Upper lobe of right lung (tissue), 1 donor: ENCODE measurements around the gene CRACDL. TPM values are rescaled to one million over a fixed set of nuclear protein-coding genes. Genes with fewer than 3 reads are reported as not detected.

Experiments used
- ATAC-seq: fragments of 200-7000 bp; cut with Tn5 transposase; one replicate; pipeline ENCODE4 v1.9.1; 2020; ENCODE audit warnings: mild to moderate bottlenecking, moderate library complexity
- DNase-seq: peaks from one replicate; pipeline ENCODE4 v3.0.0-alpha.2; 2020
- H3K27ac ChIP-seq: fragments of 200-600 bp; one replicate; pipeline ENCODE4 v1.8.0; 2022
- H3K27me3 ChIP-seq: fragments of 200-600 bp; one replicate; pipeline ENCODE4 v1.8.0; 2022; ENCODE audit warnings: mild to moderate bottlenecking
- H3K36me3 ChIP-seq: fragments of 200-600 bp; one replicate; pipeline ENCODE4 v1.8.0; 2022
- H3K4me1 ChIP-seq: fragments of 200-600 bp; one replicate; pipeline ENCODE4 v1.8.0; 2022
- H3K4me3 ChIP-seq: fragments of 200-600 bp; one replicate; pipeline ENCODE4 v1.8.0; 2022; ENCODE audit warnings: mild to moderate bottlenecking
- H3K9me3 ChIP-seq: fragments of 200-600 bp; one replicate; pipeline ENCODE4 v1.8.0; 2022
- intact Hi-C: fragments of 100-400 bp; cut with DNase I; formaldehyde crosslinking; loops from one replicate; pipeline ENCODE4 v1.11.0; 2022
- total RNA-seq: library from RNA; stranded (reverse); fragmentation: NEBNext Ultra II Directional; extraction: Animal tissue kit (Norgen Biotek cat#: 25700); gene quantifications from one replicate; pipeline ENCODE4 v1.2.1, GENCODE V29; 2021
- TF ChIP-seq, protein P1 (sequence below): fragments of 200-600 bp; IDR thresholded peaks from one replicate; pipeline ENCODE4 v1.8.0; 2022; ENCODE audit warnings: antibody characterized with exemption
- donor health status: DM: no; HTN: yes; CAD: no; lungs with severe emphysema.

Gene CRACDL
- total RNA-seq, 1 donor from 2014 or later: 33.3 TPM

GRCh38 chr2:98761909-98762308 lies 174.1 kb downstream of the CRACDL start:
- TF ChIP-seq, protein P1, sequence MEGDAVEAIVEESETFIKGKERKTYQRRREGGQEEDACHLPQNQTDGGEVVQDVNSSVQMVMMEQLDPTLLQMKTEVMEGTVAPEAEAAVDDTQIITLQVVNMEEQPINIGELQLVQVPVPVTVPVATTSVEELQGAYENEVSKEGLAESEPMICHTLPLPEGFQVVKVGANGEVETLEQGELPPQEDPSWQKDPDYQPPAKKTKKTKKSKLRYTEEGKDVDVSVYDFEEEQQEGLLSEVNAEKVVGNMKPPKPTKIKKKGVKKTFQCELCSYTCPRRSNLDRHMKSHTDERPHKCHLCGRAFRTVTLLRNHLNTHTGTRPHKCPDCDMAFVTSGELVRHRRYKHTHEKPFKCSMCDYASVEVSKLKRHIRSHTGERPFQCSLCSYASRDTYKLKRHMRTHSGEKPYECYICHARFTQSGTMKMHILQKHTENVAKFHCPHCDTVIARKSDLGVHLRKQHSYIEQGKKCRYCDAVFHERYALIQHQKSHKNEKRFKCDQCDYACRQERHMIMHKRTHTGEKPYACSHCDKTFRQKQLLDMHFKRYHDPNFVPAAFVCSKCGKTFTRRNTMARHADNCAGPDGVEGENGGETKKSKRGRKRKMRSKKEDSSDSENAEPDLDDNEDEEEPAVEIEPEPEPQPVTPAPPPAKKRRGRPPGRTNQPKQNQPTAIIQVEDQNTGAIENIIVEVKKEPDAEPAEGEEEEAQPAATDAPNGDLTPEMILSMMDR: no peak
- Histone ChIP-seq H3K9me3 (no peaks in the 10 kb centered on the region), H3K36me3 (no peaks in the 10 kb centered on the region), H3K4me1 (peaks cover 33% of the 10 kb centered on the region), H3K27me3 (no peaks in the 10 kb centered on the region), H3K4me3 (no peak overlapping the region), H3K27ac (no peak overlapping the region)
- no peak for ATAC-seq
- no peak for DNase-seq
- intact Hi-C loops: no loop called here

DNA sequence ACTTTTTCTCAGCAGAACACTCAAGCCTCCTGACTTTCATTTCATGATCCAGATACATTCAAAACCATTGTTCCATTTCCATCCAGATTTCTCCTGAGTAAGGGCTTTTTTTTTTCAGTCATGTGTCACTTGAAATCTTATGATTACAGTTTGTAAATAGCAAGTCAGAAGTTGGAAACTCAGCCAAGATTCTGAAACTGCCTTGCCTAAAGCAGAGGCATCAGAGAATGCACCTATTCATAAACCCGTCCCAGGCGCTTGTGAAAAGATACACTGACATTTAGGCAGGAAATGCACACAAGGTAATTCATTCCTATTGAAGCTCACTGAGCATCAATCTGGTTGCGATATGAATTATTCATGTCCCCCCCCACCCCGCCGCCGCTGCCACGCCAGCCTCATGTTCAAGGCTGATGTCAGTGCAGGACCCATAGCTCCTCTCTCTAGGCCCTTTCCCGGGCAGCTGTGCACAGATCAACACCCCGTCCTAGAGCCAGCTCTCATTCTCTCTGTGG lies 174.7 kb downstream of the CRACDL start:
- no peaks in the 10 kb centered on the region for H3K27me3 ChIP-seq
- ATAC-seq (no peak), DNase-seq (no peak)
- TF ChIP-seq, protein P1: no peak
- H3K27ac ChIP-seq: no peak overlapping the region
- intact Hi-C loops: no loop called here
- H3K4me1 ChIP-seq: peaks cover 33% of the 10 kb centered on the region
- H3K9me3 ChIP-seq: no peaks in the 10 kb centered on the region
- H3K36me3 ChIP-seq: no peaks in the 10 kb centered on the region
- H3K4me3 ChIP-seq: no peak overlapping the region

DNA sequence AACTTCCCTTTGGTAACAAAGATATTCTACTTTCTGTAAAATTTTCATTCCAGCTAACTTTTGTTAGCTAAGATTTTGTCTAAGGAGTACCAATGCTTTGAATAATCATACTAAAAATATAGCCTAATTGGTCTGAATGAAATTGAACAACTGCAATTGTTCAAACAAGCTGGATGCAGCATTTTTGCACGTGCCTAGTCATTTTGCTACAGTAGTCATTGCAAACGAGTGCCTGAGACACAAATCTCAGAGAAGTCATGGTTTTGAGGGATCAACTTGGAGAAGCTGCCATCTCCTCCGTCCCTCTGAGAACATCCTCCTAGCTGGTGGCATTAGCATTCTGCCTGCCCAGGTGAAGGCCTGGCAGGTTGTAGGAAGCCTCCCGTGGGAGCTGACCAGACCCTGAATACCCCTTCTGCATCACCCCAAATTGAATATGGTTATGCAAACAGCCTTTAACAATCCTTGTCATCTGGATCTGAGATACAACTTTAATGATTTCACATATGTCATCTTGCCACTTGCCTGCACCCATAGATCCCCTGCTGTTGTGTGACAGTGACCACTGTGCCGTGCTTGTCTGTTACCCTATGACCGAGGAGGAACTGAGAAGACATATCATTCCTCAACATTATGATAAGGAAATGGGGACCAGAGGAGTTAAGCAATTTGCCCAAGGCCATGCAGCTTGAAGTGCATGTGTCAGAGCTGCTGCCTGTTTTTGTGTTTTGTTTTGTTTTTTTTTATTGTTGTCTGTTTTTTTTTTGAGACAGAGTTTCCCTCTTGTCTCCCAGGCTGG lies 176.0 kb downstream of the CRACDL start:
- H3K27ac ChIP-seq: peak overlapping the region; percentile 25
- peak; percentile 53 for ATAC-seq
- intact Hi-C loops: no loop called here

GRCh38 chr2:98759338-98759737 lies 176.7 kb downstream of the CRACDL start:
- Histone ChIP-seq H3K4me3 (no peak overlapping the region), H3K27me3 (no peaks in the 10 kb centered on the region), H3K4me1 (peaks cover 33% of the 10 kb centered on the region), H3K27ac (peak overlapping the region; percentile 25), H3K9me3 (no peaks in the 10 kb centered on the region), H3K36me3 (no peaks in the 10 kb centered on the region)
- DNase-seq: no peak
- ATAC-seq: no peak
- TF ChIP-seq, protein P1: no peak
- intact Hi-C loops: no loop called here

More for the DNA sequence above, 176.0 kb downstream of the CRACDL start:
- TF ChIP-seq, protein P1: no peak
- Histone ChIP-seq H3K4me3 (no peak overlapping the region), H3K4me1 (peaks cover 33% of the 10 kb centered on the region), H3K36me3 (no peaks in the 10 kb centered on the region), H3K9me3 (no peaks in the 10 kb centered on the region), H3K27me3 (no peaks in the 10 kb centered on the region)
- DNase-seq: no peak

DNA sequence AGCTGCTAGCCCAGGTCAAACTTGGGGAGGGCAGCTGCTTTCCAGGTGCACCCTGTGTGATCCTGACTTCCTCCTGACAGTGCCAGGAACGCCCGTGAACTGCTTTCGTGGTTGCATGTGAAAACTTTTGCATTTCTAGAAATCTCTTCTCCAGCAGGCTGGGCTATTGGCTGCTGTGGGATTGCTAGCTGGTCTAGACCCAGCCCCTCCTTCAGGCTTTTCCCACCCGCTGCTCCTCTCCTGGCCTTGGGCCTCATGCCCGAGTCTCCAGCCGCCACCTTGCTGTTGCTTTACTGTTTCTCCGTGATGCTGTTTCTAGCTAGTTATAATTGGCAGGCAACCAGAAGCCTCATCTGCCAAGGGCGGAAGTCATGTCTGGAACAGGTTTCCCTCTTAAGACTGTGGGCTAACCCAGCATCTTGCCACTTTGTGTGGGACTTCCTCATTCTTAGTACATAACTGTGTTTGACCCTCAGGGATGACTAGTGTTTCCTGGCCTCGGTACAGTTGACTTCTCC lies 178.1 kb downstream of the CRACDL start:
- H3K4me3 ChIP-seq: no peak overlapping the region
- TF ChIP-seq, protein P1: no peak
- no peaks in the 10 kb centered on the region for H3K27me3 ChIP-seq
- intact Hi-C loops: no loop called here
- H3K36me3 ChIP-seq: no peaks in the 10 kb centered on the region
- DNase-seq: peak; percentile 79
- peak; percentile 97 for ATAC-seq
- peak overlapping the region; percentile 72 for H3K27ac ChIP-seq
- H3K4me1 ChIP-seq: peaks cover 29% of the 10 kb centered on the region
- no peaks in the 10 kb centered on the region for H3K9me3 ChIP-seq
